ENCODE measurements around the gene VNN1.

GRCh38 chr6:132750455-132751248 is 36.8 kb upstream of the VNN1 start:
- TF ChIP-seq POLR2A (IDR thresholded peaks at IDR 0.05) (no peak), CTCF (IDR thresholded peaks at IDR 0.05) (no peak)

Measured in heart left ventricle (tissue), 13 donors.